SH-SY5Y (cell line): ENCODE measurements around the gene TF.

Source experiments
- GATA2 ChIP-seq: IDR thresholded peaks from 2 replicates; pipeline ENCODE4 v1.6.1; 2011; ENCODE audit warnings: mild to moderate bottlenecking, low read depth, low read length
- GATA3 ChIP-seq: IDR thresholded peaks from 2 replicates; pipeline ENCODE4 v1.6.1; 2011; ENCODE audit warnings: low read depth, mild to moderate bottlenecking, low read length, moderate library complexity

DNA sequence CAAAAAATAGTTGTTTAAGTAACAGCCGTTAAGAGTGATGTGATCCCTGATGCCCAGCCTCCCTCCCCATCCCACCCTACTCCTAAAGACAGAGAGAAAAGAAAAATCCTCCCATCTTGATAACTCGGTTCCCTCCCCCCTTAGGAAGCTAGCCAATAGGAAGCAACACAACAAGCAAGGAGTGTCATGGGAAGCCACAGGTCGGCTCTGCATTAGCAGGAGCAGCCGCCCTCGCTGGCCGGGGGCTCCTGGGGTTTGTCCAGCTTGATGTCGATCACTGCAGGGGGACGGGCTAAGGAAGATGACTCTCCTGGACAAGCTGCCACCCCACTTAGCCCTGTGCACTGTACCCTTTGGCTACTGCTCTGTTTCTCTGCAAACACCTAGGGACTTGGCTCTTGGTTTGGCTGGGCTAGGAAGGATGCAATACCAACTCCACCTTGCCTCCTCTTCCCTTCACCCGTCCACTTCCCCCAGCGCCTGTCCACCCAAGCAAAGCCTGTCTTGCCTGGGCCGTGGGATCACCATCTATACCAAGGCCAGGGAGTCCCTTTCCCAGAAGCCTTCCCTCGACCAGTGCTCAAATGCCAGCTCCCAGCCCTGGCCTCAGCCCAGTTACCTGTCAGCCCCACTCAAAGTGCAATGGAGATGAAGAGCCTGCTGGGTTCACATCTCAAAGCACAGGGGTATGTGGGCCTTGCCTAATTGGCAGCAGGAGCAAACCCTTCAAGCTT, 82.5 kb downstream of the TF start:
- TF ChIP-seq GATA3 (no peak), GATA2 (no peak)
